Smooth muscle cell (in vitro differentiated cells): ENCODE measurements around the gene SPINDOC. TPM values are rescaled to one million over a fixed set of nuclear protein-coding genes. Genes with fewer than 3 reads are reported as not detected.
A peak's percentile ranks its signal among the peaks of the same experiment; 100 is the strongest.

Source experiments
- DNase-seq: peaks from one replicate; lab custom pipeline; 2025; ENCODE audit not compliant: unreplicated experiment; lab: John Stamatoyannopoulos, UW
- H2AFZ ChIP-seq: fragments of 200-600 bp; sonication (generic); 2 replicates; pipeline ENCODE4 v1.6.0; 2016; ENCODE audit warnings: antibody characterized with exemption, low read depth, mild to moderate bottlenecking
- H3F3A ChIP-seq: fragments of 200-600 bp; sonication (generic); 2 replicates; pipeline ENCODE4 v1.6.0; 2017; ENCODE audit warnings: antibody characterized with exemption, low read depth
- H3K27ac ChIP-seq: fragments of 200-600 bp; sonication (generic); 2 replicates; pipeline ENCODE4 v1.5.1; 2016; ENCODE audit warnings: low read depth, mild to moderate bottlenecking
- H3K27me3 ChIP-seq: fragments of 200-600 bp; sonication (generic); 2 replicates; pipeline ENCODE4 v1.6.1; 2016; ENCODE audit warnings: low read depth, mild to moderate bottlenecking
- H3K36me3 ChIP-seq: fragments of 200-600 bp; sonication (generic); 2 replicates; pipeline ENCODE4 v1.5.1; 2016; ENCODE audit warnings: low read depth
- H3K4me1 ChIP-seq: fragments of 200-600 bp; sonication (generic); 2 replicates; pipeline ENCODE4 v1.5.1; 2016; ENCODE audit warnings: low read depth
- H3K4me2 ChIP-seq: fragments of 200-600 bp; sonication (generic); 2 replicates; pipeline ENCODE4 v1.6.0; 2016; ENCODE audit warnings: mild to moderate bottlenecking
- H3K4me3 ChIP-seq: fragments of 200-600 bp; sonication (generic); 2 replicates; pipeline ENCODE4 v1.5.1; 2016; ENCODE audit warnings: mild to moderate bottlenecking
- H3K79me2 ChIP-seq: fragments of 200-600 bp; sonication (generic); 2 replicates; pipeline ENCODE4 v1.6.0; 2016; ENCODE audit warnings: low read depth, mild to moderate bottlenecking
- H3K9ac ChIP-seq: fragments of 200-600 bp; sonication (generic); 2 replicates; pipeline ENCODE4 v1.6.0; 2016; ENCODE audit warnings: low read depth
- H3K9me3 ChIP-seq: fragments of 200-600 bp; sonication (generic); replicated peaks from 2 replicates; pipeline ENCODE4 v1.5.1; 2016; ENCODE audit warnings: low read depth
- H4K20me1 ChIP-seq: fragments of 200-600 bp; sonication (generic); 2 replicates; pipeline ENCODE4 v1.6.0; 2016; ENCODE audit warnings: low read depth
- WGBS: methylation state at CpG from one replicate; pipeline ENCODE4 v1.1.7; 2016; ENCODE audit warnings: low lambda C conversion rate; 5-methylcytosine and 5-hydroxymethylcytosine counted together
- polyA plus RNA-seq: library from polyadenylated mRNA; unstranded; fragments of >200 nt; fragmentation: Nextera tagmentation; extraction: Ambion mirVana; gene quantifications from 2 replicates; pipeline ENCODE4 v1.2.1, GENCODE V29; 2016
- total RNA-seq: library from RNA; depleted of rRNA; stranded (reverse); fragments of >200 nt; gene quantifications from 2 replicates; pipeline ENCODE4 v1.2.3, GENCODE V29; 2014
- TF ChIP-seq, protein P1 (sequence below): fragments of 200-600 bp; sonication (generic); IDR thresholded peaks from 2 replicates; pipeline ENCODE4 v1.5.1; 2017; ENCODE audit warnings: borderline replicate concordance, mild to moderate bottlenecking, antibody characterized with exemption; ENCODE audit not compliant: insufficient read depth, poor library complexity, severe bottlenecking

Gene SPINDOC
- total and polyA plus RNA-seq, 2 experiments from 2014 or later, result 13.6 to 13.7 TPM

- 86% methylated on average over 14 of the region's 14 CpGs for WGBS
- H3K27me3 ChIP-seq, result no peaks in the 10 kb centered on the region
- DNase-seq, result no peak
- H3K4me2 ChIP-seq, result no peak overlapping the region
- peaks cover 14% of the 10 kb centered on the region for H3F3A ChIP-seq
- H3K9ac ChIP-seq, result no peak overlapping the region
- TF ChIP-seq, protein P1, sequence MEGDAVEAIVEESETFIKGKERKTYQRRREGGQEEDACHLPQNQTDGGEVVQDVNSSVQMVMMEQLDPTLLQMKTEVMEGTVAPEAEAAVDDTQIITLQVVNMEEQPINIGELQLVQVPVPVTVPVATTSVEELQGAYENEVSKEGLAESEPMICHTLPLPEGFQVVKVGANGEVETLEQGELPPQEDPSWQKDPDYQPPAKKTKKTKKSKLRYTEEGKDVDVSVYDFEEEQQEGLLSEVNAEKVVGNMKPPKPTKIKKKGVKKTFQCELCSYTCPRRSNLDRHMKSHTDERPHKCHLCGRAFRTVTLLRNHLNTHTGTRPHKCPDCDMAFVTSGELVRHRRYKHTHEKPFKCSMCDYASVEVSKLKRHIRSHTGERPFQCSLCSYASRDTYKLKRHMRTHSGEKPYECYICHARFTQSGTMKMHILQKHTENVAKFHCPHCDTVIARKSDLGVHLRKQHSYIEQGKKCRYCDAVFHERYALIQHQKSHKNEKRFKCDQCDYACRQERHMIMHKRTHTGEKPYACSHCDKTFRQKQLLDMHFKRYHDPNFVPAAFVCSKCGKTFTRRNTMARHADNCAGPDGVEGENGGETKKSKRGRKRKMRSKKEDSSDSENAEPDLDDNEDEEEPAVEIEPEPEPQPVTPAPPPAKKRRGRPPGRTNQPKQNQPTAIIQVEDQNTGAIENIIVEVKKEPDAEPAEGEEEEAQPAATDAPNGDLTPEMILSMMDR, result no peak
- H3K36me3 ChIP-seq, result no peaks in the 10 kb centered on the region
- no peak overlapping the region for H2AFZ ChIP-seq
- H3K4me1 ChIP-seq, result peaks cover 5% of the 10 kb centered on the region
- H4K20me1 ChIP-seq, result peaks cover 99% of the 10 kb centered on the region
- no peak overlapping the region for H3K4me3 ChIP-seq
- no peak overlapping the region for H3K27ac ChIP-seq
- no peaks in the 10 kb centered on the region for H3K9me3 ChIP-seq
- H3K79me2 ChIP-seq, result peaks cover 80% of the 10 kb centered on the region
Measured at GRCh38 chr11:63870351-63871140, 57.3 kb downstream of the SPINDOC start.

GRCh38 chr11:63871962-63872799 is 58.9 kb downstream of the SPINDOC start:
- no peak overlapping the region for H2AFZ ChIP-seq
- H3K4me2 ChIP-seq, result peak overlapping the region; percentile 60
- peaks cover 5% of the 10 kb centered on the region for H3K4me1 ChIP-seq
- H4K20me1 ChIP-seq, result peaks cover 99% of the 10 kb centered on the region
- peak; percentile 25 for DNase-seq
- peaks cover 84% of the 10 kb centered on the region for H3K79me2 ChIP-seq
- TF ChIP-seq, protein P1, result peak; percentile 13
- WGBS, result 36% methylated on average over 11 of the region's 11 CpGs
- peak overlapping the region; percentile 37 for H3K27ac ChIP-seq
- no peak overlapping the region for H3K9ac ChIP-seq
- H3K4me3 ChIP-seq, result no peak overlapping the region
- no peaks in the 10 kb centered on the region for H3K36me3 ChIP-seq
- H3F3A ChIP-seq, result peaks cover 14% of the 10 kb centered on the region
- H3K27me3 ChIP-seq, result no peaks in the 10 kb centered on the region
- H3K9me3 ChIP-seq, result no peaks in the 10 kb centered on the region

DNA sequence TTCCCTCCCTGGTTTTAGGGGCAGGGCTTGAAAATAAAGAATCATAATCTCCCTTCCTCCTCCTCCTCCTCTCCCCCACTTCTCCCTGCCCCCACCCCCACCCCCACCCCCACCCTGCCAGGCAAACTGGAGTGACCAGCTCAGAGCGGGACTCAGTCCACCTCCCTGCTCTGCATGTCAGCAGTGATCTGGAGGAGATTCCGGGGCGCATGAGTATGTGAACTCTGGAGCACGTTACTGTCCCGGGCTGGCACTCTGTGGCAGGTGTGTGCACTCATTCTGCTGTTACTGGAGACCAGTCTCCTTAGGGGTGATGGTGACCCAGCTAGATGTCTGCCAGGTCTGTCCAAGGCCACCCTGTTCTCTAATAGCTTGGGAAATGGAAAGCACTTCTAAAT is 59.5 kb downstream of the SPINDOC start:
- Histone ChIP-seq H3K36me3 (no peaks in the 10 kb centered on the region), H4K20me1 (peaks cover 99% of the 10 kb centered on the region), H3K4me2 (peak overlapping the region; percentile 60), H2AFZ (no peak overlapping the region), H3K4me3 (no peak overlapping the region), H3K27me3 (no peaks in the 10 kb centered on the region), H3F3A (peaks cover 14% of the 10 kb centered on the region), H3K9ac (no peak overlapping the region), H3K4me1 (peaks cover 5% of the 10 kb centered on the region), H3K9me3 (no peaks in the 10 kb centered on the region), H3K79me2 (peaks cover 85% of the 10 kb centered on the region), H3K27ac (no peak overlapping the region)
- no peak for DNase-seq
- 48% methylated on average over 4 of the region's 5 CpGs for WGBS
- TF ChIP-seq, protein P1, result no peak
